SH-SY5Y (cell line): Measurements from ENCODE around the gene PKP2.

Experiments
- GATA2 ChIP-seq: IDR thresholded peaks from 2 replicates; pipeline ENCODE4 v1.6.1; 2011; ENCODE audit warnings: mild to moderate bottlenecking, low read depth, low read length
- GATA3 ChIP-seq: IDR thresholded peaks from 2 replicates; pipeline ENCODE4 v1.6.1; 2011; ENCODE audit warnings: low read depth, mild to moderate bottlenecking, low read length, moderate library complexity

DNA sequence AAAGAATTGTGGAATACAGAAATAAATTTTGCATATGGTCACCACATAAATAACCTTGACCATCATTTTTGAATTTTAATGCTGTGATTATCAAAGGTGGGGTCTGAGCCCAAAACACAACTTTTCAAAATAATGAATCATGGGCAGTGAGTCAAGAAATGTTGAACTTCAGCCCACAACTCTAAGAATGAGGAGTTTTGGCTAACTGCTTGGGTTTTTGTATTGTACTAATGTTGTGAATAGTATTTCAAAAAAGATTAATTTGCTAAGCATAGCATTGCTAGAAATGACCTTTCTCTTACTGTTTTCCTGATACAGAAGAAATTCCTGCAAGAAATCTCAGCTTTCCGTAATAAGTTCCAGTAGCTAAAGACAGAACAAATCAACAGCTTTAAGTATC lies 116.5 kb downstream of the PKP2 start:
- TF ChIP-seq GATA2 (no peak), GATA3 (no peak)
